H1 (cell line): Measurements from ENCODE around the gene NKTR. TPM values are rescaled to one million over a fixed set of nuclear protein-coding genes. Genes with fewer than 3 reads are reported as not detected.

Experiments used
- CTCF ChIA-PET: fragments of 300-600 bp; sonication (Branson Sonifier 250); formaldehyde crosslinking; loops from one replicate; lab custom pipeline; 2021; ENCODE audit not compliant: partially characterized antibody; lab: Charles Lee
- POLR2A ChIA-PET: fragments of 300-600 bp; sonication (Branson Sonifier 250); formaldehyde crosslinking; loops from one replicate; lab custom pipeline; 2021; ENCODE audit warnings: inconsistent platforms; ENCODE audit not compliant: partially characterized antibody; lab: Charles Lee
- DNase-seq, 2 experiments: peaks; one replicate each; pipeline versions ENCODE4 v3.0.0 to v3.0.0-alpha.2; 2010 to 2022; ENCODE audit warnings: low spot score in 2 of 2, low read depth in 1 of 2, mixed read lengths in 1 of 2
- FAIRE-seq: peaks from 2 replicates; lab custom pipeline; 2011; peaks lifted over from hg19 to GRCh38; lab: Jason Lieb, UNC
- H2AFZ ChIP-seq: 2 replicates; pipeline ENCODE4 v1.8.1; 2012; ENCODE audit warnings: low read length, inconsistent platforms
- H2AK5ac ChIP-seq: 2 replicates; pipeline ENCODE4 v1.6.1; 2013; ENCODE audit warnings: low read depth, low read length
- H2BK120ac ChIP-seq: replicated peaks from 2 replicates; pipeline ENCODE3; 2013; ENCODE audit warnings: low read depth, low read length, inconsistent platforms
- H2BK12ac ChIP-seq: 2 replicates; pipeline ENCODE4 v1.6.1; 2013; ENCODE audit warnings: low read depth, low read length
- H2BK15ac ChIP-seq: 2 replicates; pipeline ENCODE4 v1.6.1; 2013; ENCODE audit warnings: low read length
- H2BK20ac ChIP-seq: 2 replicates; pipeline ENCODE4 v1.6.1; 2013; ENCODE audit warnings: low read length
- H2BK5ac ChIP-seq: 2 replicates; pipeline ENCODE4 v1.6.1; 2013; ENCODE audit warnings: low read depth, low read length
- H3K14ac ChIP-seq: 2 replicates; pipeline ENCODE4 v1.6.1; 2013; ENCODE audit warnings: inconsistent platforms; ENCODE audit not compliant: insufficient read length
- H3K18ac ChIP-seq: 2 replicates; pipeline ENCODE4 v1.6.1; 2013; ENCODE audit warnings: low read length; ENCODE audit errors: extremely low read depth
- H3K23ac ChIP-seq: 2 replicates; pipeline ENCODE4 v1.6.1; 2013; ENCODE audit warnings: inconsistent platforms; ENCODE audit not compliant: insufficient read length
- H3K23me2 ChIP-seq: 2 replicates; pipeline ENCODE4 v1.6.1; 2013; ENCODE audit warnings: low read depth, low read length
- H3K27ac ChIP-seq: 2 replicates; pipeline ENCODE4 v1.6.1; 2011; ENCODE audit warnings: low read depth, low read length, inconsistent platforms
- H3K27me3 ChIP-seq, 4 experiments: replicated peaks in 1 of 4; 1 replicate in 1 of 4; 2 replicates in 3 of 4; pipeline versions ENCODE4 v1.6.1 to v1.8.1; 2011 to 2013; ENCODE audit warnings: low read length in 3 of 4, mild to moderate bottlenecking in 3 of 4, inconsistent platforms in 2 of 4, mixed read lengths in 2 of 4, moderate library complexity in 1 of 4; ENCODE audit not compliant: control insufficient read depth in 3 of 4, insufficient read depth in 3 of 4; ENCODE audit errors: extremely low read depth in 1 of 4
- H3K36me3 ChIP-seq, 4 experiments: 2 replicates each; pipeline versions ENCODE4 v1.6.1 to v1.8.1; 2011 to 2013; ENCODE audit warnings: mild to moderate bottlenecking in 4 of 4, low read length in 3 of 4, moderate library complexity in 2 of 4, control low read depth in 1 of 4, inconsistent platforms in 1 of 4; ENCODE audit not compliant: insufficient read depth in 4 of 4, control insufficient read depth in 2 of 4
- H3K4ac ChIP-seq: replicated peaks from 2 replicates; pipeline ENCODE3; 2013; ENCODE audit warnings: low read length, low read depth, mixed read lengths, inconsistent platforms; ENCODE audit not compliant: insufficient read length
- H3K4me1 ChIP-seq, 4 experiments: replicated peaks in 1 of 4; 1 replicate in 1 of 4; 2 replicates in 3 of 4; pipeline versions ENCODE4 v1.6.1 to v1.8.1; 2011 to 2013; ENCODE audit warnings: low read length in 3 of 4, inconsistent platforms in 2 of 4, mixed read lengths in 1 of 4; ENCODE audit not compliant: insufficient read depth in 4 of 4, control insufficient read depth in 3 of 4
- H3K4me2 ChIP-seq, 2 experiments: 2 replicates each; pipeline versions ENCODE4 v1.6.1 to v1.8.1; 2011 to 2013; ENCODE audit warnings: low read depth in 2 of 2, low read length in 2 of 2, control low read depth in 1 of 2, inconsistent platforms in 1 of 2, mild to moderate bottlenecking in 1 of 2; ENCODE audit not compliant: insufficient read depth in 1 of 2
- H3K4me3 ChIP-seq, 4 experiments: fragments of 200-600, 300-600 bp in 1 of 4; sonication (generic), shearing (Covaris generic), sonication (Bioruptor Twin) in 1 of 4; 2 replicates each; pipeline versions ENCODE4 v1.5.1 to v1.8.1; 2011 to 2016; ENCODE audit warnings: low read length in 4 of 4, low read depth in 3 of 4, control low read depth in 2 of 4, inconsistent platforms in 2 of 4, mild to moderate bottlenecking in 2 of 4, mixed read lengths in 1 of 4, moderate library complexity in 1 of 4; ENCODE audit not compliant: insufficient read depth in 2 of 4; ENCODE audit errors: extremely low read depth in 1 of 4
- H3K56ac ChIP-seq: replicated peaks from 2 replicates; pipeline ENCODE3; 2013; ENCODE audit warnings: low read depth, mild to moderate bottlenecking, mixed read lengths, low read length, inconsistent platforms; ENCODE audit not compliant: insufficient read length
- H3K79me1 ChIP-seq: 2 replicates; pipeline ENCODE4 v1.6.1; 2013; ENCODE audit warnings: low read depth, low read length, control low read depth
- H3K79me2 ChIP-seq, 2 experiments: 2 replicates each; pipeline versions ENCODE4 v1.6.1 to v1.8.1; 2012 to 2013; ENCODE audit warnings: low read length in 2 of 2, mild to moderate bottlenecking in 2 of 2, inconsistent platforms in 1 of 2; ENCODE audit not compliant: insufficient read depth in 2 of 2, control insufficient read depth in 1 of 2
- H3K9ac ChIP-seq, 4 experiments: replicated peaks in 1 of 4; 1 replicate in 1 of 4; 2 replicates in 3 of 4; pipeline versions ENCODE4 v1.6.1 to v1.8.1; 2011 to 2013; ENCODE audit warnings: low read depth in 3 of 4, low read length in 3 of 4, control low read depth in 2 of 4, mild to moderate bottlenecking in 2 of 4, moderate library complexity in 2 of 4, inconsistent platforms in 1 of 4; ENCODE audit errors: extremely low read depth in 1 of 4
- H3K9me3 ChIP-seq, 2 experiments: 2 replicates each; pipeline versions ENCODE4 v1.6.1 to v1.8.1; 2012 to 2013; ENCODE audit warnings: mild to moderate bottlenecking in 2 of 2, moderate library complexity in 2 of 2, control low read depth in 1 of 2, inconsistent platforms in 1 of 2, low read depth in 1 of 2, low read length in 1 of 2, mixed read lengths in 1 of 2; ENCODE audit not compliant: insufficient read depth in 2 of 2
- H4K20me1 ChIP-seq, 2 experiments: replicated peaks in 1 of 2; 2 replicates each; pipeline versions ENCODE3 to v1.8.1; 2011 to 2013; ENCODE audit warnings: inconsistent platforms in 2 of 2, low read length in 2 of 2, mild to moderate bottlenecking in 1 of 2; ENCODE audit not compliant: insufficient read depth in 2 of 2, control insufficient read depth in 1 of 2
- H4K5ac ChIP-seq: 2 replicates; pipeline ENCODE4 v1.6.1; 2013; ENCODE audit warnings: low read length, low read depth, mixed read lengths, inconsistent platforms; ENCODE audit not compliant: insufficient read length
- H4K8ac ChIP-seq: 2 replicates; pipeline ENCODE4 v1.8.0; 2013; ENCODE audit warnings: mild to moderate bottlenecking, moderate library complexity, low read length, inconsistent platforms; ENCODE audit not compliant: insufficient read depth; ENCODE audit errors: extremely low read depth
- H4K91ac ChIP-seq: replicated peaks from 2 replicates; pipeline ENCODE3; 2013; ENCODE audit warnings: low read length, mixed read lengths, inconsistent platforms; ENCODE audit not compliant: insufficient read length
- SP4 ChIP-seq: IDR thresholded peaks from 2 replicates; pipeline ENCODE4 v1.6.1; 2012; ENCODE audit warnings: low read length, inconsistent platforms
- TEAD4 ChIP-seq: IDR thresholded peaks from 2 replicates; pipeline ENCODE4 v1.6.1; 2012; ENCODE audit warnings: low read depth, low read length, inconsistent platforms, mixed read lengths
- WGBS, 2 experiments: shearing (Covaris generic) in 1 of 2; methylation state at CpG; one replicate each; pipeline versions ENCODE4 v1.1.6 to v1.1.7; 2013 to 2015; ENCODE audit warnings: low lambda C conversion rate in 2 of 2, mixed read lengths in 2 of 2, inconsistent platforms in 1 of 2, low coverage in 1 of 2, missing lambda C conversion rate in 1 of 2; ENCODE audit not compliant: insufficient replicate concordance in 2 of 2, insufficient coverage in 1 of 2, insufficient read length in 1 of 2; ENCODE audit errors: extremely low coverage in 1 of 2, missing lambda C conversion rate in 1 of 2; 5-methylcytosine and 5-hydroxymethylcytosine counted together
- polyA plus RNA-seq, 7 experiments: library from polyadenylated mRNA; depleted of rRNA in 3 of 7; stranded (reverse) in 5 of 7; unstranded in 2 of 7; fragments of >200 nt in 5 of 7; fragments of 200-250 nt in 2 of 7; gene quantifications; 1 replicate in 5 of 7; 2 replicates in 1 of 7; 4 replicates in 1 of 7; pipeline versions ENCODE4 v1.2.1 to v1.2.3, GENCODE V29; 2011 to 2013; ENCODE audit warnings: missing spikeins in 2 of 7, mixed read lengths in 2 of 7
- total RNA-seq: library from RNA; stranded (reverse); fragmentation: NEBNext Ultra II Directional; extraction: Animal tissue kit (Norgen Biotek cat#: 25700); gene quantifications from 2 replicates; pipeline ENCODE4 v1.2.1, GENCODE V29; 2021

The NKTR gene
- total and polyA plus RNA-seq, 2 of the 8 experiments (the other 6 are each of a cell fraction or from before 2014, with no cell fraction given): 24.1 to 62.2 TPM

DNA sequence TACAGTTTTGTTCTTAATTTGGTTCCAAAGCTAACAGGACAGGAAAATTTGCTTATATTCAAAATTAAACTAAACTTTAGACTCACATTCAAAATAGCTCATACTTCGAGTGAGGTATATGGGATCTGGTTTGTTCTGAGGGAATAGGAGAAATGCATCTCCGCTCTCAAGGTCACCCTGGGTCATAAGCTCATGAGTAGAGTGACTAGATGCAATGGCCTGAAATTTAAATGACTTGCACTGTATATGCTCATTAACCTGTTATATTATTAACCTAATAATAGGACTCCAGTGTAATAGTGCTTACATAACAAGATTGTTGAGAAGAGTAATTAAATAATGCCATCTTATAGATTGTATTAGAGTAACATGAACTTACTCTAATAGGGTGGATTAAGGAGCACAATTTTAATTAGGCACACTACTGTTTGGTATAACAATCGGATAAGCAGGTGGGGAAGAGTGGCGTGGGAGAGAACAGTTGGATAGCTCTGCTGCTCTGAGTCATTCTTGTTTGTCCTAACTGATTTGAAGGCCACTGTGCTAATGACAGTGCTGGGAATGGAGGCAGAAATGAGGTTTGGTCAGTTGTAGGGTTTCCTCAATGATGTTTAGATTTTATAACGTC is 5.2 kb downstream of the NKTR start:
- no peak overlapping the region for H2BK15ac ChIP-seq
- CTCF ChIA-PET: no interaction called here
- no peaks in the 10 kb centered on the region for H3K27me3 ChIP-seq
- H3K4me2 ChIP-seq: no peak overlapping the region
- H2AFZ ChIP-seq: no peak overlapping the region
- WGBS, 2 experiments: 86% methylated on average over 5 of the region's 5 CpGs; no CpG with 5 or more reads in 1 of the 2 experiments
- no peak overlapping the region for H3K4me3 ChIP-seq
- peaks cover 0 to 10% (median 2%) of the 10 kb centered on the region in 4 experiments; a peak in 1 of 8 replicates for H3K36me3 ChIP-seq
- H4K20me1 ChIP-seq: peaks cover 9 to 10% of the 10 kb centered on the region in 2 experiments
- H3K14ac ChIP-seq: no peak overlapping the region
- no peak for TF ChIP-seq TEAD4
- TF ChIP-seq SP4: no peak
- TF ChIP-seq, all 59 proteins: peak for 0
- no peak overlapping the region for H2BK20ac ChIP-seq
- H4K5ac ChIP-seq: no peak overlapping the region
- no peaks in the 10 kb centered on the region for H3K79me1 ChIP-seq
- H3K23me2 ChIP-seq: peaks cover 3% of the 10 kb centered on the region
- H3K9me3 ChIP-seq: no peaks in the 10 kb centered on the region
- H2BK5ac ChIP-seq: no peak overlapping the region
- no peak overlapping the region for H3K9ac ChIP-seq
- H3K4me1 ChIP-seq: peaks cover 0 to 6% (median 3%) of the 10 kb centered on the region in 4 experiments; a peak in 4 of 7 replicates
- no peak overlapping the region for H2BK12ac ChIP-seq
- no peak overlapping the region for H3K18ac ChIP-seq
- H3K56ac ChIP-seq: no peak overlapping the region
- H4K8ac ChIP-seq: no peak overlapping the region
- FAIRE-seq (no peak), DNase-seq (no peak)
- H3K79me2 ChIP-seq: peaks cover 30 to 95% of the 10 kb centered on the region in 2 experiments
- no peak overlapping the region for H3K23ac ChIP-seq
- no peak overlapping the region for H4K91ac ChIP-seq
- POLR2A ChIA-PET: interaction anchor here (1.1 to 1.4 kb wide), 4 partner anchors 11 to 45 kb away, joined by 3 to 4 read pairs (median 3); partner anchors contain the start of gene SEC22C
- H2BK120ac ChIP-seq: no peak overlapping the region
- H2AK5ac ChIP-seq: no peak overlapping the region
- no peak overlapping the region for H3K4ac ChIP-seq
- no peak overlapping the region for H3K27ac ChIP-seq
